ENCODE measurements around the gene CEBPZ.

- TF ChIP-seq CTCF (IDR thresholded peaks at IDR 0.05; ENCODE audit: low read depth, low read length, missing input control), result no peak
- TF ChIP-seq HNF4G (IDR thresholded peaks at IDR 0.05), result no peak
- TF ChIP-seq NR2F2 (IDR thresholded peaks at IDR 0.05), result no peak
- TF ChIP-seq GABPA (IDR thresholded peaks at IDR 0.05 in 1 of 2, conservative IDR thresholded peaks at IDR 0.05 in 1 of 2), result no peak
These were observed 30.2 kb downstream of the CEBPZ start for GRCh38 chr2:37201208-37201607.

Data from liver (tissue), 3 donors.